ENCODE data around the gene DSG3. TPM values are rescaled to one million over a fixed set of nuclear protein-coding genes. Genes with fewer than 3 reads are reported as not detected.
"Not testable (repeated sequence)": the region's sequence is repeated elsewhere in the genome, so short reads cannot be mapped to it uniquely, and the experiment has no call there.

DSG3 gene
- total RNA-seq, 2 donors from 2014 or later = 0.08 TPM; not detected in 1

DNA sequence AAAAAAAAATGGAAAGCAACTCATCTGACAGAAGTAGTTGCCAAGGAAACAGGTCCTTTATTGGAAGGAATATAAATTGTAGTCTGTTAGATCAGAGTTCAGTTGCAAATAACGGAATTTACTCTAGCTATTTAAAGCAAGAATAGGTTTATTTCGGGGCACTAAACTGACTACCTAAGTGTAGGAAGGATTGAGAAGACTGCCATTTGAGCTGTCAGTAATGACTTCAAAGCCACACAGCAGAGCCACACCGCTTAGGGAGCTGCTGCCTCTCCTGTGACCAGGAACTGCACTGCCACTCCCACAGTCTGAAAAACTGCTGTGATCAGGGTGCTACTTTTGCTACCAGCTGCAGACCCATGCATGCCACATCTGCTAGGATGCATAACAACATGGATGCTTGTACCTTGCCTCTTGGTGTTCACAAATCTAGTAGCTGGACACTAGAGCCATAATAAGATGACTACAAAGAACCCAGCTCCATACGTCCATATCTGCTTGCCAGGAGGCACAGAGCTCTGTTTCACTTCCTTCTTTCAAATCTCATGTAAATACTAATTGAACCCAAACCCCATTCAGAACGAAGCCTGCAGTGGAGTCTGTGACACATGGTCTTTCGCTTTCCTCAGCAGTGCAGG, 52.6 kb downstream of the DSG3 start:
- Histone ChIP-seq H3K4me3 (no peak overlapping the region), H3K4me1 (peaks cover 0 to 21% of the 10 kb centered on the region in 2 donors), H3K9me3 (no peaks in the 10 kb centered on the region), H3K36me3 (no peaks in the 10 kb centered on the region), H3K27me3 (no peaks in the 10 kb centered on the region), H3K27ac (no peak overlapping the region)
- DNase-seq (ENCODE audit: low spot score) = no peak
- TF ChIP-seq, protein P1, sequence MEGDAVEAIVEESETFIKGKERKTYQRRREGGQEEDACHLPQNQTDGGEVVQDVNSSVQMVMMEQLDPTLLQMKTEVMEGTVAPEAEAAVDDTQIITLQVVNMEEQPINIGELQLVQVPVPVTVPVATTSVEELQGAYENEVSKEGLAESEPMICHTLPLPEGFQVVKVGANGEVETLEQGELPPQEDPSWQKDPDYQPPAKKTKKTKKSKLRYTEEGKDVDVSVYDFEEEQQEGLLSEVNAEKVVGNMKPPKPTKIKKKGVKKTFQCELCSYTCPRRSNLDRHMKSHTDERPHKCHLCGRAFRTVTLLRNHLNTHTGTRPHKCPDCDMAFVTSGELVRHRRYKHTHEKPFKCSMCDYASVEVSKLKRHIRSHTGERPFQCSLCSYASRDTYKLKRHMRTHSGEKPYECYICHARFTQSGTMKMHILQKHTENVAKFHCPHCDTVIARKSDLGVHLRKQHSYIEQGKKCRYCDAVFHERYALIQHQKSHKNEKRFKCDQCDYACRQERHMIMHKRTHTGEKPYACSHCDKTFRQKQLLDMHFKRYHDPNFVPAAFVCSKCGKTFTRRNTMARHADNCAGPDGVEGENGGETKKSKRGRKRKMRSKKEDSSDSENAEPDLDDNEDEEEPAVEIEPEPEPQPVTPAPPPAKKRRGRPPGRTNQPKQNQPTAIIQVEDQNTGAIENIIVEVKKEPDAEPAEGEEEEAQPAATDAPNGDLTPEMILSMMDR (IDR thresholded peaks at IDR 0.05) = no peak

DNA sequence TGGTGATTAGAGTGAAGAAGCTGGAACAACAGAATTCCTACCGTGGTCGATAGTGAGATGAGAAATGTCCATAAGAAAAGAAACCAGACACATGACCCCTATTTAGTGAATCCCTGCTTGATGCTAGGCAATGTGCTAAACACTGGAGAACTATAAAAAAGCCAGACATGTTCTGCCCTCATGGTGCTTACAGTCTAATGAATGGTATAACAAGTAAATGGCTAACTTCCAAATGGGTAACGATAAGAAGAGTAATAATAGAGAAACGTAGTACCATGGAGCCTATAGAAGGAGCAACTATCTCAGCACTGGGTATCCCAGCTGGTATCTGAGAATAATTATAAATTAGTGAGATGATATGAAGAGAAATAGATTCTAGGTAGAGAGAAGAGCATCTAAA, 55.5 kb downstream of the DSG3 start:
- H3K4me1 ChIP-seq = peaks cover 0 to 22% of the 10 kb centered on the region in 2 donors
- H3K27ac ChIP-seq = no peak overlapping the region
- no peak for DNase-seq (ENCODE audit: low spot score)
- no peak overlapping the region for H3K4me3 ChIP-seq
- H3K27me3 ChIP-seq = no peaks in the 10 kb centered on the region
- TF ChIP-seq, protein P1 (IDR thresholded peaks at IDR 0.05) = no peak
- no peaks in the 10 kb centered on the region for H3K36me3 ChIP-seq
- no peaks in the 10 kb centered on the region for H3K9me3 ChIP-seq

DNA sequence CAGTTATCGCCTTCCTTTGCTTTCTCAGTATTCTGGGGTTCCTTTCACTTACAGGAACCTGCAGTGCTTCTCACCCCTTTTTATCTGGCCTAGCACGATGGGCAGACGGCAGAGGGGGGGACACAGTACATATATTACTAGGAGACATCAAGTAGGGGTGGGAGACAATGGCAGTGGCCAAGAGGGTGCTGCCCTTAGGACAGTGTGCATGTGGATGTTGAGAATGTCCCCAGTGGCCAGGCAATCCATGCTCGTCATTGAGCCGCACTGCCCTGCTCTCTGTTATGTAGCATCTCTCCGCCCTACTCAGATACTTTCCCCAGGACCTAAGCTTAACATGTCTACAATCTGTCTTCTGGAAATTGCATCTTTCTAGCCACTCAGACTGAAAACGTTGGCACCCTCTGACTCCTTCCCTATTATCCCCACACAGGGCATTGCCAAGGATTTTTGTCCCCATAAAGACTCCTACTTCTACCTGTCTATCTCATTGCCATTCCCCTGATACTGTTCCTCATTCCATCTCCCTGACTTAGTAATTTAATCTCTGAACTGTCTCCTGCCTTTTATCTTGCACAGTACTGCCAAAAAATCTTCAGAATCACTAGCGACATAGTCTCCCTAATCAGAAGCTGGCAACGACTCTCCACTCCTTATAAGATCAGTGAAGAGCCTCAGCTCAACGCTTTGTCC, 57.1 kb downstream of the DSG3 start:
- no peaks in the 10 kb centered on the region for H3K27me3 ChIP-seq
- H3K4me3 ChIP-seq = no peak overlapping the region
- H3K36me3 ChIP-seq = no peaks in the 10 kb centered on the region
- no peaks in the 10 kb centered on the region for H3K9me3 ChIP-seq
- H3K27ac ChIP-seq = no peak overlapping the region
- no peak for DNase-seq (ENCODE audit: low spot score)
- peaks cover 0 to 12% of the 10 kb centered on the region in 2 donors for H3K4me1 ChIP-seq
- TF ChIP-seq, protein P1 (IDR thresholded peaks at IDR 0.05) = no peak

DNA sequence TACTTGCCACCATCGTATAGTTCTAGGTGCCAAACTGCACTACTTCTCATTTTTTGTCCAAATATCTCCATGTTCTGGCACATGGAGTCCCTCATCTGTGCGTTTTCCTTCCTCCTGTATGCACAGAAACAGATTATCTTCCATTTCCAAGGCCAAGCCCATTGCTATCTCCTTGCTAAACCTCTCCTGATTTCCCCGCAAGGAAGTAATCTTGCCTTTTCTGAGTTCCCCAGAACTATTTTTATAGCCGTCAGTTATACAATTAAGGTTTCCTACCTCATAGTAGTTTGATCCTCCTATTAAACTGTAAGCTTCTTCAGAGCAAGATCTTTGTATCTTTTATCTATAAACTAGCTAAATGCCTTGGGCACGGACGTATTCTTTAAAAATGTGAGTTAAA, 57.6 kb downstream of the DSG3 start:
- peak overlapping the region in 1 of 2 donors; percentile 32 for H3K27ac ChIP-seq
- peaks cover 0 to 9% of the 10 kb centered on the region in 2 donors for H3K4me1 ChIP-seq
- H3K4me3 ChIP-seq = no peak overlapping the region
- H3K36me3 ChIP-seq = no peaks in the 10 kb centered on the region
- no peaks in the 10 kb centered on the region for H3K9me3 ChIP-seq
- TF ChIP-seq, protein P1 (IDR thresholded peaks at IDR 0.05) = no peak
- no peak for DNase-seq (ENCODE audit: low spot score)
- H3K27me3 ChIP-seq = no peaks in the 10 kb centered on the region

DNA sequence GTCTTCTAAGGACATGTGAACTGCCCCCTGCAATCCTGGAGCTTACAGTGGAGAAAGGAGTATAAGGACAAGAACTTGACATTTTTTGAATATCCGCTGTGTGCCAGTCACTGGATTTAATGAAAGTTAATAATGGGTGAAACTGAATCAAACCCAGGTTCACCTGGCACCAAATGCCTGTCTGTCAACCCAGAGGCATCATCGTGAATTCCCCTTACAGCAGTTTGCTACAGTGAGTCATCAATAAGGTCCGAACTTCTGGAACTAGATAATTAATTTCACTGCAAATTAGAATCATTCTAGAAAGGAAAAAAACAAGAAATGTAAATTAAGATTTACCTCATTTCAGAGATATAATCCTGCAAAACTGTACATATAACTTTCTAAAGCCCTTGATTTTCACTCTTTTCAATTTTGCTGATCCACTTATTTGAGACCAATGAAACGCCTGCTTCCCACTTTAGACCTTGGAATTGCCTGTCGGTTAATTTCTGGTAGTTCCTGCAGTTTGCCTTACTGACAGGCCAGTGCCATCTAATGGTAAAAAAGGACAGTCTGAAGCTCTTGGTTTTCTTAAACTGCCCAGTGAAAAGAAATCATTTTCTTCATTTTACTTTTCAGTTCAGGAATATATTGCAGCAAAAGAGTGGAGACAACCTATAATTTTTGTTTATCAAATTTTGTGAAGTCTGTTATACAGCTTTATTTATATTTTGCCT, 58.6 kb downstream of the DSG3 start:
- DNase-seq (ENCODE audit: low spot score) = no peak
- peaks cover 0 to 16% of the 10 kb centered on the region in 2 donors for H3K4me1 ChIP-seq
- TF ChIP-seq, protein P1 (IDR thresholded peaks at IDR 0.05) = peak; percentile 32 to 72
- H3K27ac ChIP-seq = no peak overlapping the region
- no peaks in the 10 kb centered on the region for H3K27me3 ChIP-seq
- no peak overlapping the region for H3K4me3 ChIP-seq
- H3K36me3 ChIP-seq = no peaks in the 10 kb centered on the region
- H3K9me3 ChIP-seq = no peaks in the 10 kb centered on the region

DNA sequence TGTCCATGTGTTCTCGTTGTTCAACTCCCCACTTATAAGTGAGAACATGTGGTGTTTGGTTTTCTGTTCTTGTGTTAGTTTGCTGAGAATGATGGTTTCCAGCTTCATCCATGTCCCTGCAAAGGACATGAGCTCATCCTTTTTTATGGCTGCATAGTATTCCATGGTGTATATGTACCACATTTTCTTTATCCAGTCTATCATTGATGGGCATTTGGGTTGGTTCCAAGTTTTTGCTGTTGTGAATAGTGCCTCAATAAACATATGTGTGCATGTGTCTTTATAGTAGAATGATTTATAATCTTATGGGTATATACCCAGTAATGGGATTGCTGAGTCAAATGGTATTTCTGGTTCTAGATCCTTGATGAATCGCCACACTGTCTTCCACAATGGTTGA, 59.6 kb downstream of the DSG3 start:
- DNase-seq (ENCODE audit: low spot score); H3K36me3 ChIP-seq; H3K9me3 ChIP-seq; H3K27me3 ChIP-seq; H3K4me3 ChIP-seq; H3K27ac ChIP-seq: not testable (repeated sequence)
- H3K4me1 ChIP-seq = peaks cover 0 to 19% of the 10 kb centered on the region in 2 donors
